GM12878 (cell line): ENCODE results near the gene CLCN2. TPM values are rescaled to one million over a fixed set of nuclear protein-coding genes. Genes with fewer than 3 reads are reported as not detected.

Experiments
- ATAC-seq: fragments of 200-7000 bp; cut with Tn5 transposase; 3 replicates; pipeline ENCODE4 v1.9.1; 2020; ENCODE audit warnings: mild to moderate bottlenecking, moderate library complexity
- BruUV-seq: library from RNA; stranded (reverse); fragments of 400-500 nt; replicated peaks from 2 replicates; lab custom pipeline; 2021; lab: Mats Ljungman, UMichigan
- CTCF ChIA-PET: fragments of 300-600 bp; sonication (Branson Sonifier 250); formaldehyde crosslinking; extraction: SDS; loops from one replicate; lab custom pipeline; 2021; ENCODE audit warnings: inconsistent platforms; lab: Yijun Ruan, JAX
- POLR2A ChIA-PET: fragments of 350-600 bp; formaldehyde crosslinking; extraction: SDS; loops from one replicate; lab custom pipeline; 2021; ENCODE audit warnings: inconsistent platforms; lab: Charles Lee
- RAD21 ChIA-PET: fragments of 300-600 bp; sonication (Branson Sonifier 250); formaldehyde crosslinking; loops from one replicate; lab custom pipeline; 2023; ENCODE audit warnings: antibody characterized with exemption; ENCODE audit not compliant: unreplicated experiment; lab: Charles Lee
- SMC1A ChIA-PET: fragments of 300-600 bp; sonication (Branson Sonifier 250); formaldehyde crosslinking; loops from one replicate; lab custom pipeline; 2023; ENCODE audit not compliant: unreplicated experiment, uncharacterized antibody; lab: Charles Lee
- DNase-seq: peaks from one replicate; pipeline ENCODE4 v3.0.0-alpha.2; 2011; ENCODE audit warnings: low read depth, low spot score
- FAIRE-seq: peaks from 3 replicates; lab custom pipeline; 2011; peaks lifted over from hg19 to GRCh38; lab: Jason Lieb, UNC
- H2AFZ ChIP-seq: 2 replicates; pipeline ENCODE4 v1.6.0; 2011; ENCODE audit warnings: low read depth, low read length, control low read depth; ENCODE audit not compliant: control insufficient read depth
- H3K27ac ChIP-seq: 2 replicates; pipeline ENCODE4 v1.5.1; 2011; ENCODE audit warnings: control low read depth; ENCODE audit not compliant: control insufficient read depth, insufficient read depth
- H3K27me3 ChIP-seq, 2 experiments: replicated peaks in 1 of 2; 2 replicates each; pipeline versions ENCODE4 v1.6.0 to v1.6.1; 2011; ENCODE audit warnings: low read length in 1 of 2; ENCODE audit not compliant: control insufficient read depth in 2 of 2, insufficient read depth in 2 of 2
- H3K36me3 ChIP-seq, 2 experiments: 2 replicates each; pipeline ENCODE4 v1.5.1; 2011; ENCODE audit warnings: low read length in 1 of 2; ENCODE audit not compliant: control insufficient read depth in 2 of 2, insufficient read depth in 2 of 2
- H3K4me1 ChIP-seq: 2 replicates; pipeline ENCODE4 v1.6.1; 2011; ENCODE audit warnings: mild to moderate bottlenecking, low read length, moderate library complexity, mixed read lengths; ENCODE audit not compliant: control insufficient read depth, insufficient read depth
- H3K4me2 ChIP-seq: 2 replicates; pipeline ENCODE4 v1.6.0; 2011; ENCODE audit warnings: control low read depth; ENCODE audit not compliant: control insufficient read depth, insufficient read depth
- H3K4me3 ChIP-seq: fragments of 200-600 bp; sonication (generic); 2 replicates; pipeline ENCODE4 v1.5.1; 2016
- H3K79me2 ChIP-seq: 2 replicates; pipeline ENCODE4 v1.6.0; 2011; ENCODE audit warnings: low read length; ENCODE audit not compliant: control insufficient read depth, insufficient read depth
- H3K9ac ChIP-seq: 2 replicates; pipeline ENCODE4 v1.8.0; 2011; ENCODE audit warnings: low read length, control low read depth, mixed read lengths; ENCODE audit not compliant: control insufficient read depth, insufficient read depth
- H3K9me3 ChIP-seq: replicated peaks from 3 replicates; pipeline ENCODE4 v1.5.1; 2011; ENCODE audit warnings: mild to moderate bottlenecking, low read length; ENCODE audit not compliant: control insufficient read depth, insufficient read depth
- H4K20me1 ChIP-seq: 2 replicates; pipeline ENCODE4 v1.6.0; 2011; ENCODE audit not compliant: control insufficient read depth, insufficient read depth
- BACH1 ChIP-seq: fragments of 450-650 bp; IDR thresholded peaks from 2 replicates; pipeline ENCODE4 v1.6.1; 2017; ENCODE audit warnings: mild to moderate bottlenecking, borderline replicate concordance
- CTCF ChIP-seq, 3 experiments: IDR thresholded peaks in 2 of 3; conservative IDR thresholded peaks in 1 of 3; 2 replicates each; pipeline ENCODE4 v1.5.1; 2011; ENCODE audit warnings: low read depth in 3 of 3, low read length in 3 of 3, mild to moderate bottlenecking in 3 of 3, control low read depth in 2 of 3, moderate library complexity in 2 of 3, inconsistent platforms in 1 of 3, mixed read lengths in 1 of 3; ENCODE audit not compliant: control insufficient read depth in 2 of 3, insufficient read depth in 1 of 3; ENCODE audit errors: extremely low read depth in 1 of 3
- ETV6 ChIP-seq, 2 experiments: fragments of 450-650 bp in 1 of 2; IDR thresholded peaks in 1 of 2; conservative IDR thresholded peaks in 1 of 2; 2 replicates each; pipeline ENCODE4 v1.6.1; 2014; ENCODE audit warnings: antibody characterized with exemption in 1 of 2, borderline replicate concordance in 1 of 2, low read depth in 1 of 2, mild to moderate bottlenecking in 1 of 2, moderate library complexity in 1 of 2
- FOXK2 ChIP-seq: fragments of 450-650 bp; IDR thresholded peaks from 2 replicates; pipeline ENCODE4 v1.6.1; 2017; ENCODE audit warnings: mild to moderate bottlenecking, moderate library complexity
- FOXM1 ChIP-seq: IDR thresholded peaks from 2 replicates; pipeline ENCODE4 v1.6.1; 2012; ENCODE audit warnings: low read depth, mild to moderate bottlenecking, inconsistent platforms, low read length, moderate library complexity
- HDAC2 ChIP-seq: fragments of 200-600 bp; sonication (generic); IDR thresholded peaks from 2 replicates; pipeline ENCODE4 v1.6.1; 2017
- JUND ChIP-seq: IDR thresholded peaks from 2 replicates; pipeline ENCODE4 v1.6.1; 2012; ENCODE audit warnings: low read depth, mild to moderate bottlenecking, low read length, improper control_type of control experiment, moderate library complexity
- MAX ChIP-seq: IDR thresholded peaks from 2 replicates; pipeline ENCODE4 v1.6.1; 2012; ENCODE audit warnings: low read depth, low read length, improper control_type of control experiment
- RCOR1 ChIP-seq: conservative IDR thresholded peaks from 2 replicates; pipeline ENCODE4 v1.6.1; 2012; ENCODE audit warnings: low read depth, low read length, improper control_type of control experiment
- TBL1XR1 ChIP-seq: IDR thresholded peaks from 2 replicates; pipeline ENCODE4 v1.6.1; 2012; ENCODE audit warnings: low read depth, low read length, improper control_type of control experiment
- ZBTB4 ChIP-seq: fragments of 450-650 bp; formaldehyde crosslinking; IDR thresholded peaks from 2 replicates; pipeline ENCODE4 v1.4.0; 2022; ENCODE audit warnings: mild to moderate bottlenecking, moderate library complexity
- ZNF217 ChIP-seq: fragments of 450-650 bp; IDR thresholded peaks from 2 replicates; pipeline ENCODE4 v1.6.1; 2017; ENCODE audit warnings: antibody characterized with exemption, mild to moderate bottlenecking
- ZNF622 ChIP-seq: fragments of 450-650 bp; IDR thresholded peaks from 2 replicates; pipeline ENCODE4 v1.6.1; 2017; ENCODE audit warnings: mild to moderate bottlenecking, inconsistent platforms
- WGBS: methylation state at CpG from one replicate; pipeline ENCODE4 v1.1.6; 2016; ENCODE audit warnings: low lambda C conversion rate; ENCODE audit not compliant: insufficient replicate concordance, insufficient coverage; ENCODE audit errors: missing lambda C conversion rate; 5-methylcytosine and 5-hydroxymethylcytosine counted together
- in situ Hi-C: fragments of 300-500 bp; cut with MboI; formaldehyde crosslinking; loops from 9 replicates; pipeline ENCODE4 v1.14.3; 2018; ENCODE audit warnings: mixed read lengths
- intact Hi-C: fragments of 100-400 bp; cut with micrococcal nuclease; formaldehyde crosslinking; loops from one replicate; pipeline ENCODE4 v1.14.2; 2022; ENCODE audit not compliant: unreplicated experiment
- polyA plus RNA-seq, 11 experiments: library from polyadenylated mRNA; depleted of rRNA in 4 of 11; unstranded in 6 of 11; stranded (reverse) in 5 of 11; fragments of >200 nt; fragmentation: Nextera tagmentation in 4 of 11; fragmentation: Illumina TruSeq in 1 of 11; extraction: Ambion mirVana in 4 of 11; extraction: Trizol in 1 of 11; gene quantifications; 1 replicate in 1 of 11; 2 replicates in 10 of 11; pipeline versions ENCODE4 v1.2.1 to v1.2.3, GENCODE V29; 2011 to 2016; ENCODE audit warnings: inconsistent platforms in 2 of 11, missing spikeins in 2 of 11, low read depth in 1 of 11
- total RNA-seq, 4 experiments: library from RNA; depleted of rRNA in 3 of 4; stranded (reverse); fragments of >200 nt in 3 of 4; fragmentation: Illumina TruSeq in 1 of 4; extraction: Trizol in 1 of 4; gene quantifications; 2 replicates each; pipeline versions ENCODE4 v1.2.1 to v1.2.3, GENCODE V29; 2013 to 2021
- TF ChIP-seq, protein P1 (sequence below): fragments of 450-650 bp; IDR thresholded peaks from 2 replicates; pipeline ENCODE4 v1.6.1; 2014; ENCODE audit warnings: mild to moderate bottlenecking

Gene CLCN2
- total and polyA plus RNA-seq, 10 of the 15 experiments (the other 5 are each of a cell fraction or from before 2014, with no cell fraction given) = 0.13 to 2.6 (median 0.85) TPM; not detected in 1

- no peak for TF ChIP-seq ZBTB4 (CRISPR knock-in tag)
- TF ChIP-seq FOXM1 = no peak
These were observed 12.0 kb upstream of the CLCN2 start (continued) for GRCh38 chr3:184373422-184373821.

DNA sequence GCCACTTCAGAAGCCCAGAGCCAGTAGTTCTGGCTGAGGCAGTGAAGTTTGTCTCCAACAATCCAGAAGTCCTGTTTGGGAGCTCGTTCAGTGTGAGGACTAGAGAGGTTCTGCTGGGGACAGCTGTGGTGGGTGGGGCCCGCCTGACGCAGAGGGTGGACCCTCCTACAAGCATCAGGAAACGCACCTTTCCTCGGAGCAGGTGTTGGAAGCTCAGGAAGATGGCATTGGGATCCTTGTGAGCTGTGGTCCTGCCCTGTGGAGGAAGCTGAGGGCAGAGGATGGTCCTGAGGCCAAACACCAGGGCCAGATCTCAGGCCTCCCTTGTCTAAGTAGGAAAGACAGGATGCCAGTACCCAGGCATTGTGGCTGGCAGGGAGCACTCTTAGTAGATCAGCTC is 11.5 kb upstream of the CLCN2 start:
- Histone ChIP-seq H3K27ac (no peak overlapping the region), H3K9ac (no peak overlapping the region), H3K4me3 (no peak overlapping the region), H3K4me1 (no peaks in the 10 kb centered on the region), H4K20me1 (no peaks in the 10 kb centered on the region), H2AFZ (no peak overlapping the region), H3K9me3 (no peaks in the 10 kb centered on the region), H3K27me3 (peaks cover 0 to 8% of the 10 kb centered on the region in 2 experiments; a peak in 2 of 4 replicates), H3K4me2 (no peak overlapping the region), H3K36me3 (no peaks in the 10 kb centered on the region; a peak in 1 of 4 replicates), H3K79me2 (no peaks in the 10 kb centered on the region)
- DNase-seq = no peak
- no peak for FAIRE-seq
- WGBS = 22% methylated on average over 5 of the region's 5 CpGs
- CTCF ChIA-PET = interaction anchor here (1.0 to 4.0 kb wide), 7 partner anchors 9 to 168 kb away, joined by 3 to 79 read pairs (median 5); no protein-coding TSS in a partner anchor
- intact Hi-C loops (no loop called here), in situ Hi-C loops (no loop called here)
- ATAC-seq = no peak
- SMC1A ChIA-PET = interaction anchor here (1.0 to 2.2 kb wide), 6 partner anchors 11 to 173 kb away, joined by 3 to 24 read pairs (median 6); partner anchors contain the start of genes CLCN2 and POLR2H
- BruUV-seq = no TSS peak
- POLR2A ChIA-PET = interaction anchor here (0.6 kb wide), 1 partner anchor 122 kb away, joined by 5 read pairs; no protein-coding TSS in a partner anchor
- RAD21 ChIA-PET = interaction anchor here (1.8 to 3.4 kb wide), 3 partner anchors 19 to 169 kb away, joined by 11 to 28 read pairs (median 14); no protein-coding TSS in a partner anchor
- TF ChIP-seq, protein P1, sequence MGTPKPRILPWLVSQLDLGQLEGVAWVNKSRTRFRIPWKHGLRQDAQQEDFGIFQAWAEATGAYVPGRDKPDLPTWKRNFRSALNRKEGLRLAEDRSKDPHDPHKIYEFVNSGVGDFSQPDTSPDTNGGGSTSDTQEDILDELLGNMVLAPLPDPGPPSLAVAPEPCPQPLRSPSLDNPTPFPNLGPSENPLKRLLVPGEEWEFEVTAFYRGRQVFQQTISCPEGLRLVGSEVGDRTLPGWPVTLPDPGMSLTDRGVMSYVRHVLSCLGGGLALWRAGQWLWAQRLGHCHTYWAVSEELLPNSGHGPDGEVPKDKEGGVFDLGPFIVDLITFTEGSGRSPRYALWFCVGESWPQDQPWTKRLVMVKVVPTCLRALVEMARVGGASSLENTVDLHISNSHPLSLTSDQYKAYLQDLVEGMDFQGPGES = no peak
- TF ChIP-seq MAX (no peak), RCOR1 (no peak), JUND (no peak), BACH1 (no peak), ZNF217 (no peak), FOXK2 (no peak), CTCF (IDR thresholded peaks at IDR 0.05 in 2 of 3, conservative IDR thresholded peaks at IDR 0.05 in 1 of 3; ENCODE audit: control insufficient read depth in 2 of 3, extremely low read depth in 1 of 3, insufficient read depth in 1 of 3, low read depth in 3 of 3, low read length in 3 of 3) (no peak), ZNF622 (no peak), TBL1XR1 (no peak), ETV6 (conservative IDR thresholded peaks at IDR 0.05 in 1 of 2, IDR thresholded peaks at IDR 0.05 in 1 of 2; ENCODE audit: borderline replicate concordance in 1 of 2, low read depth in 1 of 2) (no peak), HDAC2 (no peak)
